Measurements from ENCODE around the gene RNASE11.

RNASE11 gene

GRCh38 chr14:20563971-20564370, 23.8 kb downstream of the RNASE11 start:
- DNase-seq (ENCODE audit: low read depth) = no peak
- H3K4me3 ChIP-seq (ENCODE audit: low read depth, low read length) = no peak overlapping the region
- TF ChIP-seq CTCF (IDR thresholded peaks at IDR 0.05; ENCODE audit: low read depth, low read length, missing control alignments) = no peak

GRCh38 chr14:20560961-20561360, 26.8 kb downstream of the RNASE11 start, which contains the start of gene RNASE9:
RNASE9 (minus strand) TSS chr14:20561047.
- no peak for TF ChIP-seq CTCF (IDR thresholded peaks at IDR 0.05; ENCODE audit: low read depth, low read length, missing control alignments)
- DNase-seq (ENCODE audit: low read depth) = no peak
- H3K4me3 ChIP-seq (ENCODE audit: low read depth, low read length) = no peak within 1 kb of the TSS

GRCh38 chr14:20559461-20559904, 28.3 kb downstream of the RNASE11 start:
- no peak for DNase-seq (ENCODE audit: low read depth)
- no peak overlapping the region for H3K4me3 ChIP-seq (ENCODE audit: low read depth, low read length)
- no peak for TF ChIP-seq CTCF (IDR thresholded peaks at IDR 0.05; ENCODE audit: low read depth, low read length, missing control alignments)

GRCh38 chr14:20557212-20557542, 30.6 kb downstream of the RNASE11 start:
- no peak for TF ChIP-seq CTCF (IDR thresholded peaks at IDR 0.05; ENCODE audit: low read depth, low read length, missing control alignments)
- DNase-seq (ENCODE audit: low read depth) = no peak
- H3K4me3 ChIP-seq (ENCODE audit: low read depth, low read length) = no peak overlapping the region

- no peak for DNase-seq (ENCODE audit: low read depth)
- no peak overlapping the region for H3K4me3 ChIP-seq (ENCODE audit: low read depth, low read length)
- no peak for TF ChIP-seq CTCF (IDR thresholded peaks at IDR 0.05; ENCODE audit: low read depth, low read length, missing control alignments)
Observed at GRCh38 chr14:20556500-20557211, 31.1 kb downstream of the RNASE11 start.

- no peak overlapping the region for H3K4me3 ChIP-seq (ENCODE audit: low read depth, low read length)
- no peak for DNase-seq (ENCODE audit: low read depth)
- no peak for TF ChIP-seq CTCF (IDR thresholded peaks at IDR 0.05; ENCODE audit: low read depth, low read length, missing control alignments)
Observed at GRCh38 chr14:20555845-20556244, 32.0 kb downstream of the RNASE11 start.

- no peak overlapping the region for H3K4me3 ChIP-seq (ENCODE audit: low read depth, low read length)
- DNase-seq (ENCODE audit: low read depth) = no peak
- TF ChIP-seq CTCF (IDR thresholded peaks at IDR 0.05; ENCODE audit: low read depth, low read length, missing control alignments) = no peak
Observed at GRCh38 chr14:20553024-20553423, 34.8 kb downstream of the RNASE11 start.
